Retina (tissue), 1 donor: ENCODE measurements around the gene CCNB2.
"Not testable (repeated sequence)": the region's sequence is repeated elsewhere in the genome, so short reads cannot be mapped to it uniquely, and the experiment has no call there.

ENCODE experiments used
- DNase-seq: peaks from one replicate; pipeline ENCODE4 v3.0.0-alpha.2; 2016

The CCNB2 gene

GRCh38 chr15:59137566-59137965 lies 32.6 kb downstream of the CCNB2 start:
- no peak for DNase-seq

GRCh38 chr15:59138243-59138642 lies 33.3 kb downstream of the CCNB2 start:
- DNase-seq = no peak

GRCh38 chr15:59140422-59141226 lies 35.7 kb downstream of the CCNB2 start:
- no peak for DNase-seq

- no peak for DNase-seq
Measured at GRCh38 chr15:59143281-59143680, 38.3 kb downstream of the CCNB2 start.

GRCh38 chr15:59144594-59144993 lies 39.6 kb downstream of the CCNB2 start:
- DNase-seq = not testable (repeated sequence)

- no peak for DNase-seq
Measured at GRCh38 chr15:59147666-59148065, 42.7 kb downstream of the CCNB2 start.

- DNase-seq = no peak
Measured at GRCh38 chr15:59148153-59148833, 43.3 kb downstream of the CCNB2 start.

- no peak for DNase-seq
Measured at GRCh38 chr15:59150185-59150584, 45.2 kb downstream of the CCNB2 start.

GRCh38 chr15:59152694-59153450 lies 47.9 kb downstream of the CCNB2 start:
- DNase-seq = no peak

GRCh38 chr15:59153466-59153865 lies 48.5 kb downstream of the CCNB2 start:
- no peak for DNase-seq

GRCh38 chr15:59154243-59154642 lies 49.3 kb downstream of the CCNB2 start:
- DNase-seq = no peak

- DNase-seq = no peak
Measured at GRCh38 chr15:59155431-59155830, 50.5 kb downstream of the CCNB2 start.

- no peak for DNase-seq
Measured at GRCh38 chr15:59157396-59157795, 52.5 kb downstream of the CCNB2 start.

GRCh38 chr15:59157840-59158700 lies 53.1 kb downstream of the CCNB2 start:
- DNase-seq = no peak

- no peak for DNase-seq
Measured at GRCh38 chr15:59158701-59159034, 53.7 kb downstream of the CCNB2 start.

- no peak for DNase-seq
Measured at GRCh38 chr15:59159210-59159609, 54.3 kb downstream of the CCNB2 start.

GRCh38 chr15:59160880-59161593 lies 56.1 kb downstream of the CCNB2 start:
- DNase-seq = peak; percentile 36

- not testable (repeated sequence) for DNase-seq
Measured at GRCh38 chr15:59162080-59162479, 57.1 kb downstream of the CCNB2 start.

GRCh38 chr15:59165726-59166125 lies 60.8 kb downstream of the CCNB2 start:
- no peak for DNase-seq

- no peak for DNase-seq
Measured at GRCh38 chr15:59166166-59166565, 61.2 kb downstream of the CCNB2 start.

- DNase-seq = no peak
Measured at GRCh38 chr15:59166601-59167265, 61.8 kb downstream of the CCNB2 start.

GRCh38 chr15:59168536-59168935 lies 63.6 kb downstream of the CCNB2 start:
- DNase-seq = no peak
